Measurements from ENCODE around the gene TBC1D20. TPM values are rescaled to one million over a fixed set of nuclear protein-coding genes. Genes with fewer than 3 reads are reported as not detected.

The TBC1D20 gene
- total RNA-seq, 1 experiment from 2014 or later: 24.2 TPM

DNA sequence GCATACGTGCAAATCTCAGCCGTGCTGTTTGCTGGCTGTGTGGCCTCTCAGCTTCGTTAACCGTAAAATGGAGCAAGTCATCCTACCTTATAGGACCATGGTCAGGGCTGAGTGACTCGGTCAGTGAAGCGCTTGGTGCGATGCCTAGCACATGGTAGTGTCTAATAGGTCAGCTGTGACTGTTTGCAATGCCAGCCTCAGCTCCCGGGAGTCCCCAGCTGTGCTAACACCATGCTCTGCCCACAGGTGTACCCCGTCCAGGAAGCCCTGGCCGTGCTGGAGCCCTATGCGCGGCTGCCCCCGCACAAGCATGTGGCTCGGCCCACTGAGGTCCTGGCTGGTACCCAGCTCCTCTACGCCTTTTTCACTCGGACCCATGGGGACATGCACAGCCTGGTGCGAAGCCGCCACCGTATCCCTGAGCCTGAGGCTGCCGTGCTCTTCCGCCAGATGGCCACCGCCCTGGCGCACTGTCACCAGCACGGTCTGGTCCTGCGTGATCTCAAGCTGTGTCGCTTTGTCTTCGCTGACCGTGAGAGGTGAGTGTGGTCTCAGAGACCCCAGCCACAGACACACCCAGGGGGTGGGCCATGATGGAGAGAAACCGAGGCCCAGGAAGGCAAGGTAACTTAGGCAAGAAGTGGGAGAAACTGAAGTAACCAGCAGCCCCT is 71.2 kb downstream of the TBC1D20 start:
- no peak overlapping the region for H3K27ac ChIP-seq (ENCODE audit: low read length)
- ATAC-seq (no peak), DNase-seq (no peak)
- no peaks in the 10 kb centered on the region for H3K9me3 ChIP-seq (ENCODE audit: low read length)
- peaks cover 86% of the 10 kb centered on the region for H3K36me3 ChIP-seq (ENCODE audit: low read depth, low read length)
- H3K4me3 ChIP-seq (ENCODE audit: low read length): no peak overlapping the region
- no peak overlapping the region for H3K9ac ChIP-seq (ENCODE audit: low read length)
- H3K4me1 ChIP-seq (ENCODE audit: insufficient read depth, low read length): no peaks in the 10 kb centered on the region
- H4K20me1 ChIP-seq (ENCODE audit: low read length): no peaks in the 10 kb centered on the region
- ChIA-PET POLR2A (ENCODE audit: unreplicated experiment) (interaction anchor here (0.6 to 0.7 kb wide), 3 partner anchors 9 to 71 kb away, joined by 3 to 4 read pairs (median 3); no protein-coding TSS in a partner anchor), CTCF (no interaction called here)
- H3F3A ChIP-seq (ENCODE audit: low read length, unreplicated experiment): no peaks in the 10 kb centered on the region
- no peak overlapping the region for H3K4me2 ChIP-seq (ENCODE audit: low read length)
- H3K79me2 ChIP-seq (ENCODE audit: low read length): peaks cover 20% of the 10 kb centered on the region
- H2AFZ ChIP-seq (ENCODE audit: low read length): no peak overlapping the region
- intact Hi-C loops (cut with micrococcal nuclease): no loop called here
- H3K9me2 ChIP-seq (replicated peaks; ENCODE audit: low read length): no peaks in the 10 kb centered on the region
- no peaks in the 10 kb centered on the region for H3K27me3 ChIP-seq (ENCODE audit: low read length)
- no TSS peak for BruUV-seq (replicated peaks)
- TF ChIP-seq EZH2 (IDR thresholded peaks at IDR 0.05; ENCODE audit: low read length, unreplicated experiment) (no peak), EZH2phosphoT487 (IDR thresholded peaks at IDR 0.05; ENCODE audit: borderline replicate concordance, low read length) (no peak), CTCF (conservative IDR thresholded peaks at IDR 0.05; ENCODE audit: low read depth, low read length) (no peak)

- no peaks in the 10 kb centered on the region for H3K27me3 ChIP-seq (ENCODE audit: low read length)
- no peak overlapping the region for H3K27ac ChIP-seq (ENCODE audit: low read length)
- H3K4me2 ChIP-seq (ENCODE audit: low read length): no peak overlapping the region
- no peaks in the 10 kb centered on the region for H4K20me1 ChIP-seq (ENCODE audit: low read length)
- no peak for TF ChIP-seq EZH2phosphoT487 (IDR thresholded peaks at IDR 0.05; ENCODE audit: borderline replicate concordance, low read length)
- no peak for TF ChIP-seq CTCF (conservative IDR thresholded peaks at IDR 0.05; ENCODE audit: low read depth, low read length)
- TF ChIP-seq EZH2 (IDR thresholded peaks at IDR 0.05; ENCODE audit: low read length, unreplicated experiment): no peak
- POLR2A ChIA-PET (ENCODE audit: unreplicated experiment): no interaction called here
- no peaks in the 10 kb centered on the region for H3K9me2 ChIP-seq (replicated peaks; ENCODE audit: low read length)
- DNase-seq: no peak
- ATAC-seq: no peak
- H2AFZ ChIP-seq (ENCODE audit: low read length): no peak overlapping the region
- CTCF ChIA-PET: no interaction called here
- peaks cover 74% of the 10 kb centered on the region for H3K36me3 ChIP-seq (ENCODE audit: low read depth, low read length)
- H3K79me2 ChIP-seq (ENCODE audit: low read length): peaks cover 39% of the 10 kb centered on the region
- no TSS peak for BruUV-seq (replicated peaks)
- H3K4me1 ChIP-seq (ENCODE audit: insufficient read depth, low read length): no peaks in the 10 kb centered on the region
- no peak overlapping the region for H3K9ac ChIP-seq (ENCODE audit: low read length)
- H3F3A ChIP-seq (ENCODE audit: low read length, unreplicated experiment): no peaks in the 10 kb centered on the region
- H3K9me3 ChIP-seq (ENCODE audit: low read length): no peaks in the 10 kb centered on the region
- intact Hi-C loops (cut with micrococcal nuclease): no loop called here
- H3K4me3 ChIP-seq (ENCODE audit: low read length): no peak overlapping the region
Observed at GRCh38 chr20:389220-389619, 73.1 kb downstream of the TBC1D20 start.
